GM18517 (cell line): ENCODE measurements around the gene MACROD2.
"Not testable (repeated sequence)": the region's sequence is repeated elsewhere in the genome, so short reads cannot be mapped to it uniquely, and the experiment has no call there.

Experiments used
- ATAC-seq: cut with Tn5 transposase; IDR thresholded peaks from one replicate; pipeline ENCODE4 v1.9.1; 2021; ENCODE audit warnings: mild to moderate bottlenecking, moderate library complexity; ENCODE audit not compliant: unreplicated experiment

Gene MACROD2

DNA sequence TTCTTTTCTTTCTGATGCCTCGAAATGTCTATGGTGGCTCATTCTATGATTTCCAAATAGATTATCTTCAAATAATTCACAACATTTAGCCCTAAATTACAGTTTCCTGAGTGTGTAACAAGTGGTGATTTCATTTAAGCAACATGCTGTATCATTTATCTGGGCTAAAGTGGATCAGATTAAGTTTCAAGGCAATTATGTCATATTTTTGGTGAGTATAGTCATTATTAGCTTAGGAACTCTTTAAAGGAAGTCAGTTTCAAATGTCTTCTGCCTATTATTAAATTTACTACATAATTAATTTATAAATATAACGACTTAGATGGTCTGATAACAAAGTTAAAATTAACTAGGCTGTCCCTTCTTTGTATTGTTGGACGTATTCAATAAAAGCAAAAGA lies 1190.0 kb downstream of the MACROD2 start:
- no peak for ATAC-seq

DNA sequence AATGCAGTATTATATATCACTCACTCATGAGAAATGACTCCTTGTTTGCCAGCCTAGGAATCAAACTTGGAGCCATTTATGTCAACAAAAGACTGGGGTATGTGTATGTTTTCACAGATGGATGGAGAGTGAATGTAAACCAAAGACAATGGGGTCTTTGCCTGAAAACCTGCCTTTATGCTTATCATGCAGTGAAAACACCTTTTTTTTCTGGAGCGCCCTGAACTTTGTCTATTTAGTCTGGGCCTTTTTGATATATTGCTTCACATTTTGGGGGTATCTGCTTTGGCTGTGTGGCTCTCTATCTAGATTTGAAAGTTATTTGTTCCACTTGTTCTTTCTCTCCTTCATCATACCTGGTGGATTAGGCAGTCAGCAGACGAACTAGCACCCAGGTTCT lies 1190.6 kb downstream of the MACROD2 start:
- ATAC-seq: no peak

DNA sequence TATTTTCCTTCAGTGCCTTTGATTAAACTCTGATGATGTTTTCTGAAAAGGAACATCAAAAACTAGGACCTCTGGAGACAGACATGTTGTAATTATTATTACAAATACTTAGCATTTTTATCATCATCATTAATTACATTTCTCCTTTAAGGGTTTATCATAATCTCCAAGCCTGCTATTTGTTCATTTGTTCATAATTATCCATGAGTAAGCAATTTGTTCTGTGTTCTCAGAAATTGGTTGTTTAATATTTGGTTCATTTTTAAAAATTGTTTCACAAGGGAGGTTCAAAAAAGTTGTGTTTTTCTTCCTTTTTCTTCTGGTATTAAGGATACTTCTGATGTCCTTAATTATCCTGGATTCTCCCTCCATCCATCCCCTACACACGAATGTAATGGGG lies 1192.3 kb downstream of the MACROD2 start:
- ATAC-seq: no peak

DNA sequence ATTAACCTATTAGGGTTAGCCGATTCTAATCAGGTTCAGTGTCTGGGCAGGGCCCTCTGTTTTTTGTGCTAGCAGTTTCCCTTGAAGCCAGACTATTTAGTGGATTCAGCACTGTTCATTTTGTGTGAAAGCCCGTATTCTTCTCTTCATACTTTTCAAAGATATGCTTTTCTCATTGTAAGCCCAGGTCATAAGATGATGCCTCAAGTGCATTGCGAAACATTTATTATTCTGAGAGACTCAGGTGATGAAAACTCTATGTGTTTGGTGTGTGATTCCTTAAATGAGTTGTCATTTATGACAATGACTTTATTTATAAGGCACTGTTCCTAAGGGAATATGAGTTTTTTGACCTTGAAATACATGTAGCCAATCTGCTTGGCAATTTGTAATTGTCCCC lies 1193.1 kb downstream of the MACROD2 start:
- no peak for ATAC-seq

DNA sequence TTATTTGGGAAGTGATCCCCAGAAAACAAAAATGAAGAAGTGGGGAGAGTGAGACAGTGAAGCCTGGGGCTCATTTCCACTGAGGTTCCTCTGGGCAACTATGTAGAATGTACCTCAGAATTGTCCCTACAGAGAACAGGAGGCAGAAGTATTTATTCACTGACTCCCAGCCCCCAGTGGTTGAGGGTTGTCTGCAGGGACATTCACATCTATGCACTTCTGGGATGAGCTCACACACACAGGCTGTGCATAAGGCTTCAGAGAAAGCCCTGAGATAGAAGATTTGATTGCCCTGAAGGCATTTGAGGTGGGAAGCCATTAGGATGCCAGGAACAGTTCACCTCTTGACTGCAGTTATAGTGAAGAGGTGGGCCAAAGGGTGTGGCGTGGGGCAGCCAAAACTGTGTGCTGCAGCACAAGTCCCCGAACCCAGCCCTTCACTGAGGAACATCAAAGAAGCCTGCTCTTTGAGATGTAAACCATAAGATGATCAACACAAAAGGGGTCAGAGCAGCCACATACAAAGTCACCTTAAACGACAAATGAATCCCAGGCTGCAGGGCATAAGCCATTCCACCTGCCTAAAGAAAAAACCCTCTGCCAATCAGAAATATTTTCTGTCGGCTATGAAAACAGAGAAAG lies 1195.9 kb downstream of the MACROD2 start:
- no peak for ATAC-seq

DNA sequence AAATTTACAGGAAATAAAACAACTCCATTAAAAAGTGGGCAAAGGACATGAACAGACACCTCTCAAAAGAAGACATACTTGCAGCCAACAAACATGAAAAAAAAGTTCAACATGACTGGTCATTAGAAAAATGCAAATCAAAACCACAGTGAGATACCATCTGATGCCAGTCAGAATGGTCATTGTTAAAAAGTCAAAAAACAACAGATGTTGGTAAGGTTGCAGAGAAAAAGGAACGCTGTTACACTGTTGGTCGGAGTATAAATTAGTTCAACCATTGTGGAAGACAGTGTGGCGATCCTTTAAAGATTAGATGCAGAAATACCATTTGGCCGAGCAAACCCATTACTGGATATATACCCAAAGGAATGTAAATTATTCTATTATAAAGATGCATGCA lies 1200.1 kb downstream of the MACROD2 start:
- ATAC-seq: no peak

DNA sequence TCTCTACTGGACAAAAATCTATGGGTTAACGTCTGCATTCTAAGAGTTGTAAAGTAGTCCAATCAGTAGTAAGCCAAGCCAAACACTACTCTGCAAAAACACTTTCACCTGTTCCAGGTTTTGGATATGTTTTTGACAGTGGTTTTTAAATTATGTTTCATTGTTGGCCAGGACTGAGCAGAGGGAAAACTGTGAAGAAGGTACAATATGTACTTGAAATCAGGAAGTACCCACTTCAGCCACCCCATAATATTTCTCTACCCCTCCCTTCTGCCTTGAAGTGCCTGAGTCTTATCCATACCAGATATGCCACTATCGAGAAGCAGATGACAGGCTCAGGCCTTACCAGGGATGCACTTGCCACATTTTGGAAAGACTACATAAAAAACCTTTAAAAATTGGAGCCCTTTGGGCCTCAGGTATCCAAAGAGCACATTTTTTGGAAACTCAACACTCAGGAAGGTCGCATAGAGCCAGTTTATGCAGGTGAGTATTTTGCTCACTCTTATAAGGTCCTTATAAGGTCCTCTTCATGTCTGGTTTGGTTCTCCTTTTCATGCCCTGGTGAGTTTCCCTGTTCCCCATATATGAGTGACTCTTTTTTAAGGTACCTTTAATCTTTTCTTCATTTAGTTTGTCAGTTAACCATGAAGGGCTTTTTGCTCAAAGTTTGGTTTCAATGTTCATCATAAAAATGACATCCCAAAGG lies 1201.4 kb downstream of the MACROD2 start:
- ATAC-seq: no peak

DNA sequence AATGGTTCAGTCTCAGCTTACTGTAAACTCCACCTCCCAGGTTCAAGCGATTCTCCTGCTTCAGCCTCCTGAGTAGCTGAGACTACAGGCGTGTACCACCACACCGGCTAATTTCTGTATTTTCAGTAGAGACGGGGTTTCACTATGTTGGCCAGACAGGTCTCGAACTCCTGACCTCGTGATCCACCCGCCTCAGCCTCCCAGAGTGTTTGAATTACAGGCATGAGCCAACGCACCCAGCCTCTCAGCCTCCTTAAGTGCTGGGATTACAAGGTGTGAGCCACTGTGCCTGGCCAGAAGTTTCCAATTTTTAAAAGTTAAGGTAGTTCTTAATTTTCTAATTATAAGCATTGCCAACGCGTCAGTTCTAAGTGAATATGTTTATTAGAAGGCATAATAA lies 1202.7 kb downstream of the MACROD2 start:
- ATAC-seq: not testable (repeated sequence)

DNA sequence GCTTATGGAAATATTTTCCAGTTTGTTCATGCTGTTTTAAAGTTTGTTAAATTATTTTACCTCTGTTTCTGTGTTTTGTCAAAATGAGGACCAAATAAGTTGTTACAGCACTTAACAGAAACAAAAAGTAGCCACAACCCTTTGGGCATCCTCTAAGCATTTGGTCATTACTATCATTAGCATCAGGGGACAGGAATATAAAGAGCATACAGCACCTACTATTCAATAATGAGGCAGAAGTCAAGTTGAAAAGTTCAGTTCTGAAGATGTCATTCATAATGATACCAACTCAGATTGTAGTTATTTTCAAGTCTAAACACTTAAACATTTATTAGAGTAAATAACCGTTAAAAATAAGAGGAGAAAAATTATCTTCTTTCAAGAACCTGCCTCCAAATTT lies 1204.4 kb downstream of the MACROD2 start:
- ATAC-seq: peak; percentile 50

DNA sequence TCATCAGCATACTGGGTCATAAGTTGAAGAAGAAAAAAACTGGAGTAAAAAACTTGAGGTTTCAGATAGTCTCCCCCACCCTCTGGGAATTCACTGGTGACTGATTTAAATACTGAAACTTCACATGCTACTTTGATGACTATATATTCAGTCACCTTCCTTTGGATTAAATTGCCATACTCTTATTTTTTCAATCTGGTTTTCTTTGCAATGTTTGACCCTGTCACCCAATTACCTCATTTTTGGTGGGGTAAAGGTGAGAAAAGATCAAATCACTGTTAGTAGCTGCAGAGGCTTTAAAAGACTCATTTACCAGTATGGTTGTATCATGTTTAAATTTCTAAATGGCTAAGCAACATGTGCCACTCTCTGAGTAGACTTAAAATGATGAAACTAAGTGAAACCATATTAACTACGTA lies 1204.8 kb downstream of the MACROD2 start:
- ATAC-seq: peak; percentile 87

DNA sequence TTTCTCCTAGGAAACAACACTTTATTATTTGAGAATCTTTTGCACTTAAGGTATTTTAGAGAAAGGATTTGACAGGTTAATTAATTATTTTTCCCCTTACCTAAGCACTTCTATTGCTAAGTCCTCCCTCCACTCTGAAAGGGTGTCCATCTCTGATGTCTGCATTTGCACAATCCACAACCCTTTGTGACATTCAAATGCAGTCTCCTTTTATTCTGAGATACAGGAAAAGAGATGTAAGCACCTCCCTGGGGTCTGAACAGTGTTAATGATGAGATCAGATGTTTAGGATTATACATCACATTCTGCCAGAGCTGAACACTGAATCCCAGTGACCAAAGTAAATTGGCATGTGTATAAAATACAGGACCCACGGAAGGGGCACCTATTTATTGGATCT lies 1206.3 kb downstream of the MACROD2 start:
- no peak for ATAC-seq

DNA sequence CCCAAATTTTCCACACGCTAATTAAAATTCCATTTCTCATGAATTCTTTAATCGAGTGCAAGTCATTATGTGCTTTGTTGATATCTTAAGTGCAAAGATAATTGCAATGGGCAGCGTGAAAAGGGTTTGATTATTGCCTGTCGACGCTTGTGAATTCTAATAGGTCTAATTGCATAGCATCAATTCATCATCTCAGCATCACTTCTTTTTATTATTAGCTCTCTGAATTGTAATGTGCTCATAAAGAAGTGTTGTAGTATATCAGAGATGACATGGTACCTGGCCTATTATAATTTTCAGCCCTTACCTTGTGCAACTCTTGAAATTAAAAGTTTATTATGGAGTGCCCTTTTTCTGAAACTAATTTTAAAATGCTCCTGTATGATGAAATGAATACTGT lies 1208.9 kb downstream of the MACROD2 start:
- no peak for ATAC-seq

DNA sequence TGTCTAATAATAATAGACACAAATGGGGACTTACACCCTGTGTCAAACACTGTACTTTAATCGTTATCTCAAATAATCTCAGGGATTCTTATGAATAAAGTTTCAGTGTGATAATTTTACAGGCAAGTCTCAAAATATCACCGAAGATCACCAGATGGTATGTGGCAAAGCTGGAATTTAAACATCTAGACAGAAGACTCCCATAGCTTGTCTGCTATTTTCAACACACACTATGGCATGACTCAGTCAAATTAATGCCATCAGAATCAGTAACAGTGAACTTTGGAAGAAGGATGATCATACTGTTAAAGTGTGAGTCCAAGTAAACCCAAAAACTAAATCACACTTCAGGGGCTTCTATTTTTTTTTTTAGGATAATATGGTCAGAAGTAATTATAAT lies 1209.7 kb downstream of the MACROD2 start:
- ATAC-seq: no peak

DNA sequence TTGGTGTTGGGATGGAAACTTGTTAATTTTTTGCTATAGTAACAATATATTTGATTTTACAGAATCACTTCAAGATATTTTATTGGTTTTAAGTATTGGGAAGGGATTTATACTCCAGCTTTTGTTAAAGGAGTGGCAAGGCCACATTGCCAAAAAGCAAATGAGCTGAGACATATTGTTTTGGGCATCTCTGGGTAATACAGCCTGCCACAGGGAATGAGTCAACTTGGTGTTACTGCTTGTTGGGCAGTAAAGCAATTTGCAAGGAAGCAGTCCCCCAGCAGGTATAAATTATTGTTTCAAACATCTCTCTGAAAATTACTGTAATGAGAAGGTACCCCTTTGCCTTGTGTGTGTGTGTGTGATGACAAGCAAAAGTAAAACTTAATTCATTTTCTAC lies 1210.4 kb downstream of the MACROD2 start:
- ATAC-seq: no peak

DNA sequence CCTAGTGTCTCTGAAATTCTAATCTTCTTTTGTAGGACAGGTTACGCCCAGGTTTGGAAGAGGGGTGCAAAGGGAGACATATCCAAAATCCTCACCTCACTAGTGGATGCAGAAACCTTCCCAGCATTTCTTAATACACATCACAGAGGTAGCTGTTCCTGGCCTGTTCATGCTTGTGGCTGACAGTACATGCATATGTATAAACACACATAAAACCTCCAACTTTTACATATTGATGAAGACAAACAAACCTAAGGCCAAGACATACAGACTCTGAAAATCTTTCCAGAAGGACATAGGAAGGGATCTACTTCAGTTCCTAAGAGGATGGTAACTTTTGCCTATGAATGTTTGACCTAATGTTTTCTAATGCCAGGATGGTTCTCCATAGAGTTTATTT lies 1214.2 kb downstream of the MACROD2 start:
- no peak for ATAC-seq

DNA sequence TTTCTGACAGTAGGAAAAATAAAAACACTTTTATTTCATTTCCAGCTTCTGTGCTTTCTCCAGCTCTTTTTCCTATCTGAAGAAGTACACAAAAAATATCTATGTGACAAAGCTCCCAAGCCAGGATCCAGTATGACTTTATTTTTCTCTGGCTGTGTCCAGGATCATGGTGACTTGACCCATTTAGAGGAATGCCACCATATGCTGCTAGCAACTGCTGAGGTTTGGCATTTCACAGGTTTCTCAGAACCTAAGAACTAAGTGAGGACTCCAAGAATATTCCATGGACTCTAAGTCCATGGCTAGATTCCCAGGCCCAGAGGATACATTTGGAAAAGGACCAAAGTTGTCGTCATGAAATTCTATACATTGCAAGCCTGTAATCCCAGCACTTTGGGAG lies 1218.7 kb downstream of the MACROD2 start:
- ATAC-seq: no peak

DNA sequence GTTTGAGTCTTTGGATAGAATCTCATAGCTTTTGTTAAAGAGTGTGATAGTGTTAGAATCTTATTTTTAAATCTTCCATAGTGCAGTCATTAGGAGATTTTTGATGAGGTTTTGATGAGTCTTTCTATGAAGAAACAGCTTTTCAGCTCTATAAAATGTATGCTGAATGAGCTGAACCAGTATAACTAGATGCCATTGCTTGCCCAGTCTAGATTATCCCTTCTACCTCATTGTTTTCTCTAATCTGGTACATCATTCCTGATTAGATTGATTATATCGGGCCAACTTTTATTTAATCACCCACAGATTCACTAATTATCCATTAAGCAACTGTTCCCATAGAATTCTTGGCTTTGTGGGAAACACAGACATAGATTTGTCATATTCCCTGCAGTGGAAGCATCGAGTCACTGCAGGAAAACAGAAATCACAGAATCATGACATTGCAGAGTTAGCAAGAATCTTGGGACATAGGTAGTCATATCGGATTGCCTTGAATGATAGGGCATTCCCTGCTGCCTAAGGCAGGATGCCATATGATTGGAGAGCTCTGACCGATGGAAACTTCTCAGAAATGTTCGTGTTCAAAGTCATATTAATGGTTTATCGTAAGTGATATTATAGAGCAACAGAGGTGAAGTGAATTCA lies 1224.8 kb downstream of the MACROD2 start:
- no peak for ATAC-seq

DNA sequence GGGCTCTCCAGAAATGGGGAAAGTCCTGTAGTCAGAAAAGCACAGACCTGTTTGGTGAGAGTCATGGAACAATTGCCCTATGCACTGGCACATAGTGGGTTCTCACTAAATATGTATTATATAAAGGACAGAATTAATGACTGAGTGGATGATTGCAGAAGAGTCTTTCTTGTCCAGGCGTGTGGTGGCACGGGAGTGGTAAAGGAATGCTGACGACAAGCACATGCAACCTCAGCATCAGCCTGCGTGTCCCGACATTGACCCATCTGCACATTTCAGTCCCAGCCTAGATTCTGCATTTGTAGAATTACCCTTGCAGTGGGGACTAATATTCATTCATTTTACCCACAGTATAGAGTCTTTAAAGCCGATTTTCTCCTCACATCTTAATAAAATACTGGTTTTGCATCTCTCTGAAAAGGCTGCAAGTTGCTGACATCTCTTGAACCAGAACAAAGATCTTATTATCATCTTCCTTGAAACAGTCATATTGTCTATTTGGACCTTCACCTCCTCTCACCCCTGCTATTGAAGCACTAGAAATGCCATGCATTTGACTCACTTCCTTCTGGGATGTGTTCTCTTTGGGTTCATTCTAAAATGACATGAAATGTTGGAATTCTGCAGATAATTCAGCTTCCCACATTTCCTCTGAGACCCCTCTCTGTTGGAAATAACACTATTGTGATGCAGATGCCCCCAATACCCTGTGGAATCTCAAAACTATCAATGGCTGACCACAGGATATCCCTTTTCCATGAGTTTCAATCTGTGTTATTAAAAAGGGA lies 1225.7 kb downstream of the MACROD2 start:
- ATAC-seq: no peak

DNA sequence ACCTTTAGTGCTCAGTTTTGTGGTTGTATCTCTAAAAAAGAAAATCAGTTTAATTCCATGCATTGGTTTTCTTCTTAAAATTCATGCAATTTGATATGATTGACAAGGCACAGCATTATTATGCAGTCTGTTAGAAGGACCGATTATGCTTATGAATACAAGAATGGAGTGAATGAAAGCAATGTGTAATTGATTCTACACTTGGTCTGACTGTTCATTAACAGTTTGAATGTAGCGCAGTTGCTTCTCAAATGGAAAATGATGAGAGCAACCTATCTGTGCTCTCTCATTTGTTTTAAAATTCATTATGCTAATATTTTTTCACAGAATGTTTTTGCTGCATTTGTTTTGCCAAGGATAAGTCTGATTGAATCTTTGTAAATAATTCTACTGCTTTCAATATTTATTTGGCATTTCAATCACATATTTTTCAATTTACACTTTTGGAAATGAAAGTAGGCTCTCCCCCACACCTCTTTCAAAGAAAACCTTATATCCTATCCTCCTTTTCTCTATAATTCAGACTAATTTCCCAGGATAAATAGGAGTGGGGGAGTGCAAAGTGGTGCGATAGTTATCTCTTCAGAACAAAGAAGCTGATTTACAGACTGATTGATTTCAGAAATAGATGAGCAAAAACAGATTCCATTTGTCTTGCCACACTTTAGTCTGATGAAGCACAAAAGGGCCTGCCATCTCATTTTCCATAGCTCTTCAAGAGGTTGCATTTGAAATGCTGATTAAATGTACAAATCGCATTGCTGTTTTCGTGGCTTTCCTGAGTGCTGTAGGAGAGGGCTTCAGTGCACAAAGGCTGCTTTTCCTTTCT lies 1227.4 kb downstream of the MACROD2 start:
- no peak for ATAC-seq

DNA sequence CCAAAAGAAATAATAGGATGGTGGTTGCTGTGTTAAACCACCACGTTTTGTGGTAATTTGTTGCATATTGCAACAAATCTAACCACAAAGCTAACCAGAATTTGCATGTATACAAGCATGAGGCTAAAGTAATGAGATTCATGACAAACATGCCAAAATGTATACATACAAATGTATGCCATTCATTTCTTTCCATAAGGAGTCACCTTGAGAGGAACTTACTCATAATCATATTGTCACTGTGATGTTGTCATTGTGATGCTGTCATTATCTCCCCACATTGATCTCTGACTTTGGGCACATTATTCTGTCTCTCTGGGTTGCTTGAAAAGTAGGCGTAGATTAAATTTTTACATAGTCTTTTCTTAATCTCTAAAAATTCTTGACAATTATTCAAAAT lies 1228.9 kb downstream of the MACROD2 start:
- no peak for ATAC-seq

DNA sequence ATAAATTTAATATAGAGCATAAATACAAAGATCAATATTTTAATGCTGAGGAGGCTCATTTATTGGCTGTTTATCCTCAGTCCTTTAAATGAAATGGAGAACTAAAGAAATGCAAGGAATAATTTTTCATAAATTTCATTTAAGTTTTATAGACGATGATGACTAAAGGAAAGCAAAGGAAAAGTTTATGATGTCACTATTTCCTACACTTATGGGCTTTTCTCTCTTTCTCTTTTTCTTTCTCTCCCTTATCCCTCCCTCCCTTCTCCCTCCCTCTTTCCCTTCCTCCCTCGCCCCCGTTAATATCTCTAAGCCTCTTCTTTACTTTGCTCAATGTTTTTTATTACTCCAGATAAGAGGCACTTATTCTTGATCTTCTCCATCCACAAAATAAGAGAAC lies 1231.8 kb downstream of the MACROD2 start:
- ATAC-seq: no peak
